Effector memory CD8-positive, alpha-beta T cell (primary cell): Measurements from ENCODE around the gene COX6A2.
"Not testable (repeated sequence)": the region's sequence is repeated elsewhere in the genome, so short reads cannot be mapped to it uniquely, and the experiment has no call there.

Source experiments
- ATAC-seq: fragments of 150-1000 bp; cut with Tn5 transposase; replicated peaks from 2 replicates; pipeline ENCODE4 v1.10.0; 2021; ENCODE audit warnings: mild to moderate bottlenecking, moderate library complexity
- DNase-seq, 3 experiments: peaks; one replicate each; pipeline ENCODE4 v3.0.0; 2021
- H3K27ac Mint-ChIP-seq, 2 donors: one replicate each; pipeline ENCODE4 v1.8.0; 2022; ENCODE audit warnings: mild to moderate bottlenecking in 2 of 2, mixed read lengths in 2 of 2, moderate library complexity in 2 of 2
- H3K27me3 Mint-ChIP-seq, 2 donors: one replicate each; pipeline ENCODE4 v1.8.0; 2022; ENCODE audit warnings: mixed read lengths in 2 of 2
- H3K36me3 Mint-ChIP-seq: one replicate; pipeline ENCODE4 v1.8.0; 2022; ENCODE audit warnings: mild to moderate bottlenecking, moderate library complexity, mixed read lengths; ENCODE audit not compliant: insufficient read depth
- H3K4me1 Mint-ChIP-seq, 2 donors: one replicate each; pipeline ENCODE4 v1.8.0; 2022; ENCODE audit warnings: low read depth in 2 of 2, mixed read lengths in 2 of 2
- H3K4me3 Mint-ChIP-seq, 2 donors: one replicate each; pipeline ENCODE4 v1.8.0; 2022; ENCODE audit warnings: mild to moderate bottlenecking in 2 of 2, mixed read lengths in 2 of 2, moderate library complexity in 2 of 2
- H3K9me3 Mint-ChIP-seq, 2 donors: one replicate each; pipeline ENCODE4 v1.8.0; 2022; ENCODE audit warnings: mixed read lengths in 2 of 2

Gene COX6A2

GRCh38 chr16:31421587-31421986 lies 6.6 kb downstream of the COX6A2 start:
- Mint-ChIP-seq H3K27me3 (no peaks in the 10 kb centered on the region), H3K4me1 (peaks cover 48 to 59% of the 10 kb centered on the region in 2 donors), H3K27ac (peak overlapping the region; percentile 12 to 90), H3K36me3 (peaks cover 7% of the 10 kb centered on the region), H3K9me3 (no peaks in the 10 kb centered on the region), H3K4me3 (peak overlapping the region; percentile 59 to 63)
- ATAC-seq (peak; percentile 98), DNase-seq (peak; percentile 58 to 62 (median 59))

DNA sequence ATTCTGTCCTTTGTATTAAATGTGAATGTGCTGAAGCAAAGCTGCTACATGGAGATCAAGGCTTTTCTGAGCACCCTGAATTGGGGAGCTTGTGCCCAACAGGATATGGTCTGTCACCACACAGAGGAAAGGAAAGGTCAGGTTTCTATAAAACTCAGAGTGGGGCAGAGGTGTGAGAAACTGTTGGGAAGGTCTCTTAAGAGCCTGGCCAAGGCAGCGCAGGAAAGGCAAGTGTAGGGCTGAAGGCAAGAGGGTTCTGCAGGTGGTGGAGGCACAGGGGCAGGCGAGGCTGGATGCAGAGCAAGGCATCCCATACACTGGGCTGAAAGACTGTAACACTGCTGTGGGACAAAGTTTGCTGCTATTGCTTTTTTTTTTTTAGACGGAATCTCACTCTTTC lies 8.1 kb downstream of the COX6A2 start:
- Mint-ChIP-seq H3K27ac (peak overlapping the region in 1 of 2 donors; percentile 35), H3K36me3 (peaks cover 7% of the 10 kb centered on the region), H3K4me1 (peaks cover 62 to 69% of the 10 kb centered on the region in 2 donors), H3K27me3 (no peaks in the 10 kb centered on the region), H3K4me3 (peak overlapping the region; percentile 57 to 66), H3K9me3 (no peaks in the 10 kb centered on the region)
- ATAC-seq (peak; percentile 15), DNase-seq (peak in 1 of 3 experiments; percentile 12)

DNA sequence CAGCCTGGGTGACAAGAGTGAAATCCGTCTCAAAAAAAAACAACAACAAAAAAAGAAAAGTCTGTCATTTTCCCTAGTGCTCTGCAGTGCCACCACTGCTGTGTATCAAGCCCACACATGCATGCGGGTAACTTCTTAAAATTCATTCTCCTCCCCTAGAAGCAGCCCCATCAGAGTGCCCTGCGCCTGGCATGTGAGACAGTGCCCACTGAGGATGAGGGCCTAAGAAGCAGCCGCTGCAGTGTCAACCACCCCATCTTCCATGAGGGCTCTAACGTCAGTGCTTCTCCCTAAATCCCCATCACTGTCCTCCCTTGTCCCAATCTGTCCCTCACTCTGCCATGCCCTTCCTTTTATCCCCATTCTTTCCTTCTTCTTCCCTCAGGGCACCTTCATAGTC lies 10.2 kb downstream of the COX6A2 start:
- no peak for DNase-seq
- Mint-ChIP-seq H3K27me3 (no peaks in the 10 kb centered on the region), H3K36me3 (peaks cover 7% of the 10 kb centered on the region), H3K9me3 (no peaks in the 10 kb centered on the region), H3K27ac (no peak overlapping the region), H3K4me1 (peaks cover 60 to 76% of the 10 kb centered on the region in 2 donors), H3K4me3 (peak overlapping the region in 1 of 2 donors; percentile 34)
- ATAC-seq = no peak

DNA sequence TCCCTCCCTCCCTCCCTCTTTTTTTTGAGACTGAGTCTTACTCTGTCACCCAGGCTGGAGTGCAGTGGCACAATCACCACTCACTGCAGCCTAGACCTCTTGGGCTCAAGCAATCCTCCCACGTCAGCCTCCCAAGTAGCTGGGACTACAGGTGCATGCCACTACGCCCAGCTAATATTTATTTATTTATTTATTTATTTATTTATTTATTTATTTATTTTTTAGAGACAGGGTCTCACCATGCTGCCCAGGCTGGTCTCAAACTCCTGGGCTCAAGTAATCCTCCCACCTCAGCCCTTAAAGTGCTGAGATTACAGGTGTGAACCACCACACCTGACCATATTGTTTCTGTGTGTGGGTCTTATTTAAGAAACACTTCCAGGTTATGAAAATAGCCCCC lies 11.1 kb downstream of the COX6A2 start:
- not testable (repeated sequence) for ATAC-seq, H3K9me3 Mint-ChIP-seq, H3K36me3 Mint-ChIP-seq, H3K27me3 Mint-ChIP-seq, DNase-seq
- H3K4me1 Mint-ChIP-seq = peaks cover 55 to 73% of the 10 kb centered on the region in 2 donors
- peak overlapping the region in 1 of 2 donors; percentile 19 for H3K4me3 Mint-ChIP-seq
- H3K27ac Mint-ChIP-seq = peak overlapping the region in 1 of 2 donors; percentile 5

- Mint-ChIP-seq H3K27me3 (no peaks in the 10 kb centered on the region), H3K4me3 (peak overlapping the region in 1 of 2 donors; percentile 19), H3K4me1 (peaks cover 50 to 66% of the 10 kb centered on the region in 2 donors), H3K9me3 (no peaks in the 10 kb centered on the region), H3K36me3 (peaks cover 4% of the 10 kb centered on the region), H3K27ac (peak overlapping the region in 1 of 2 donors; percentile 5)
- no peak for ATAC-seq
- DNase-seq = no peak
These were observed 11.8 kb downstream of the COX6A2 start for GRCh38 chr16:31416371-31416770.

DNA sequence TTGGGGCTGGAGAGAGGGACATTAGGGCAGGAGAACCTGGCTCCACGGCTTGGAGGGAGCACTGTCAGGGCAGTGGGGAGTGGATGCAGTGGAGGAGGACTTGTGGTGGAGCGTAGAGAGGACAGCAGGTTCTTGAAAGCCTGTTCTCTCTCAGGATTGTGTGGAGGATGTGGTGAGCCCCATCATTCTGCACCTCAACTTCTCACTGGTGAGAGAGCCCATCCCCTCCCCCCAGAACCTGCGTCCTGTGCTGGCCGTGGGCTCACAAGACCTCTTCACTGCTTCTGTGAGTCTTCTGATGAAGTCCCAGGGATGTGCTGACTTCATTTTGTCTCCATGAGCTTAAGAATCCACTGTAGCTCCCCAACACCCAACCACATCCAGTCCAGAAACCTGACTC lies 13.5 kb downstream of the COX6A2 start:
- DNase-seq (peak; percentile 19 to 27 (median 24)), ATAC-seq (peak; percentile 90)
- no peaks in the 10 kb centered on the region for H3K9me3 Mint-ChIP-seq
- H3K4me1 Mint-ChIP-seq = peaks cover 39 to 54% of the 10 kb centered on the region in 2 donors
- H3K4me3 Mint-ChIP-seq = peak overlapping the region; percentile 24 to 68
- H3K36me3 Mint-ChIP-seq = peaks cover under 1% of the 10 kb centered on the region
- peak overlapping the region; percentile 77 to 78 for H3K27ac Mint-ChIP-seq
- no peaks in the 10 kb centered on the region for H3K27me3 Mint-ChIP-seq

DNA sequence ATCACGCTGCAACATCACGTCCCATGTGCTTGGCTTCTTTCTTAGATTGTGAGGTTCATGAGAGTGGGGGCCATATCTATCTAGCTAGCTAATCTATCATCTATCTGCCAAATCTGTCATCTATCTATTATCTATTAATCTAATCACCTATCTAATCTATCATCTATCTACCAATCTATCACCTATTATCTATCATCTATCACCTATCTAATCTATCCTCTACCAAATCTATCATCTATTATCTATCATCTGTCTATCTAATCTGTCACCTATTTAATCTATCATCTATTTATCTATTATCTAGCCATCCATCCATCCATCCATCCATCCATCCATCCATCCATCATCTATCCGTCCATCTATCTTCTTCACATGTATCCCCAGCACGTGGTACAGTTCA lies 14.2 kb downstream of the COX6A2 start:
- Mint-ChIP-seq H3K9me3 (no peaks in the 10 kb centered on the region), H3K4me3 (peak overlapping the region in 1 of 2 donors; percentile 68), H3K27me3 (peaks cover 0 to under 1% of the 10 kb centered on the region in 2 donors), H3K27ac (peak overlapping the region in 1 of 2 donors; percentile 17), H3K4me1 (peaks cover 38 to 50% of the 10 kb centered on the region in 2 donors), H3K36me3 (no peaks in the 10 kb centered on the region)
- DNase-seq (no peak), ATAC-seq (no peak)

DNA sequence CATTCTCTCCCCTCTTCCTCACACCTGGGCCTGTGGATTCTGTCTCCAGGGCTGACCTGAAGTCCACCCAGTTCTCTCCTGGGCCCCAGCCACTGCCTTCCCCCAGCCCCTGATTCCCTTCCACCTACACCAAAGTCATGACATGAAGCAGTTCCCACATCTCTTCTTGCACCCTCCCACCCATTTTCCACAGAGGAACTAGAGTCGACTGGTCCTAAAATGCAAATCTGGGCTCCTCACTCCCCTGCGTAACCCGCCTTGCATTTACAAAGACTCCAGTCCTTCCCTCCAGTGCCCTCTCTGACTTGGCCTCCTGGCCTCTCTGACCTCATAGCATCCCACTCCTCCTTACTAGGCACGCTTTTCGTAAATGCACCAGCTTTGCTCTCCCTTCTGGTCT lies 14.8 kb downstream of the COX6A2 start:
- DNase-seq (no peak), ATAC-seq (no peak)
- Mint-ChIP-seq H3K4me1 (peaks cover 40 to 48% of the 10 kb centered on the region in 2 donors), H3K27ac (peak overlapping the region in 1 of 2 donors; percentile 17), H3K4me3 (no peak overlapping the region), H3K27me3 (peaks cover 0 to 6% of the 10 kb centered on the region in 2 donors), H3K9me3 (no peaks in the 10 kb centered on the region), H3K36me3 (no peaks in the 10 kb centered on the region)

GRCh38 chr16:31412750-31413149 lies 15.4 kb downstream of the COX6A2 start:
- Mint-ChIP-seq H3K9me3 (no peaks in the 10 kb centered on the region), H3K4me1 (peaks cover 35 to 42% of the 10 kb centered on the region in 2 donors), H3K27me3 (peaks cover 0 to 9% of the 10 kb centered on the region in 2 donors), H3K36me3 (no peaks in the 10 kb centered on the region), H3K27ac (peak overlapping the region in 1 of 2 donors; percentile 83), H3K4me3 (no peak overlapping the region)
- no peak for DNase-seq
- no peak for ATAC-seq

DNA sequence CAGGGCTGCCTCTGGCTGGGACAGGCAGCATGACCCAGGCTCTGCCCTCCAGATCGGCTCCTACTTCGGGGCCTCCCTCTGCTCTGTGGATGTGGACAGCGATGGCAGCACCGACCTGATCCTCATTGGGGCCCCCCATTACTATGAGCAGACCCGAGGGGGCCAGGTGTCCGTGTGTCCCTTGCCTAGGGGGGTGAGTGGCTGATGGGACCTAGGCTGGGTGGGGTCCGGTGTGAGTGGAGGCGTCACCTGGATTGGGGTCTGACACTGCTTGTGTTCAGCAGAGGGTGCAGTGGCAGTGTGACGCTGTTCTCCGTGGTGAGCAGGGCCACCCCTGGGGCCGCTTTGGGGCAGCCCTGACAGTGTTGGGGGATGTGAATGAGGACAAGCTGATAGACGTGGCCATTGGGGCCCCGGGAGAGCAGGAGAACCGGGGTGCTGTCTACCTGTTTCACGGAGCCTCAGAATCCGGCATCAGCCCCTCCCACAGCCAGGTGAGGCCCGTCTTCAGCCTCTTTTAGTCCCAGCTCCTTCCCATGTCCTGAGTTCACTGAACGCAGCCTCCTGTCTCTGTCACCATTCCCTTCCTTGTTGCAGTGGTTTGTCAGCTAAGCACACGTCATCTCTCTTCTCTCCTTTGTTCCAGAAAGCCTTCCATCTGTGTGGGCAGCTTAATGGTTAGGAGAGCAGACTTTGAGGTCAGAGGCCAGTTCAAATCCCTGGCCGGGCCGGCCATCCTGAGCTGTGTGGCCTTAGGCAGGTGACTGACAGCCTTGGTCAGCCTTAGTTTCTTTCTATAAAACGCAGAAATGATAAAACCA lies 16.9 kb downstream of the COX6A2 start:
- Mint-ChIP-seq H3K36me3 (no peaks in the 10 kb centered on the region), H3K27ac (no peak overlapping the region), H3K4me1 (peaks cover 30 to 36% of the 10 kb centered on the region in 2 donors), H3K27me3 (peaks cover 0 to 9% of the 10 kb centered on the region in 2 donors), H3K4me3 (no peak overlapping the region), H3K9me3 (no peaks in the 10 kb centered on the region)
- no peak for ATAC-seq
- DNase-seq = no peak

GRCh38 chr16:31410082-31410481 lies 18.1 kb downstream of the COX6A2 start:
- DNase-seq (no peak), ATAC-seq (no peak)
- peaks cover 21 to 25% of the 10 kb centered on the region in 2 donors for H3K4me1 Mint-ChIP-seq
- H3K27me3 Mint-ChIP-seq = peaks cover 0 to 9% of the 10 kb centered on the region in 2 donors
- no peaks in the 10 kb centered on the region for H3K36me3 Mint-ChIP-seq
- H3K4me3 Mint-ChIP-seq = no peak overlapping the region
- no peaks in the 10 kb centered on the region for H3K9me3 Mint-ChIP-seq
- H3K27ac Mint-ChIP-seq = no peak overlapping the region

DNA sequence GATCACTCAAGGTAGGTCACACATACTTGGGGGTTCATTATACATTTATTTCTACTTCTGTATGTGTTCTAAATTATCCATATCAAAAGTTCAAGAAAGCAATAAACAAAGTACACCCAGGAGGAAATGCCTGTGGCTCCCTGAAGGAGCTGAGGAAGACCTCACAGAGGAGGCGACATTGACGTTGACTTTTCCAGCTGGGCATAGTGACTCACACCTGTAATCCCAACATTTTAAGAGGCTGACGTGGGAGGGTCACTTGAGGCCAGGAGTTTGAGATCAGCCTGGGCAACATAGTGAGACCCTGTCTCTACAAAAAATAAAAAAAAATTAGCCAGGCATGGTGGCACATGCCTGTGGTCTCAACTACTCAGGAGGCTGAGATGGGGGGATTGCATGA lies 18.7 kb downstream of the COX6A2 start:
- H3K4me1 Mint-ChIP-seq = peaks cover 14 to 19% of the 10 kb centered on the region in 2 donors
- H3K36me3 Mint-ChIP-seq = no peaks in the 10 kb centered on the region
- H3K4me3 Mint-ChIP-seq = no peak overlapping the region
- no peaks in the 10 kb centered on the region for H3K9me3 Mint-ChIP-seq
- ATAC-seq (no peak), DNase-seq (no peak)
- peaks cover 0 to 9% of the 10 kb centered on the region in 2 donors for H3K27me3 Mint-ChIP-seq
- peak overlapping the region in 1 of 2 donors; percentile 10 for H3K27ac Mint-ChIP-seq

DNA sequence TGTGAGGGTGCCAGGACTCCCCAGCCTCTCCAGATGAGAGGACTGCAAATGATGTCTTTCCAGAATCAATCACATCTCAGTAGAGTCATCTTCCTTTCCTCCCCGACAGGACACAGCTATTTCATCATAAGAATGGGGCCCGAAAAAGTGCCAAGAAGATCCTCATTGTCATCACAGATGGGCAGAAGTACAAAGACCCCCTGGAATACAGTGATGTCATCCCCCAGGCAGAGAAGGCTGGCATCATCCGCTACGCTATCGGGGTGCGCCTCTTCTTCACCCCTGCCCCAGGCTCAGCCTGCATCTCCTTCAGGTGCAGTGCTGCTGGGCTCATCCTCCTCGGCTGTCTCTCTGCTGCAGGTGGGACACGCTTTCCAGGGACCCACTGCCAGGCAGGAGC lies 20.8 kb downstream of the COX6A2 start:
- H3K4me3 Mint-ChIP-seq = no peak overlapping the region
- ATAC-seq (no peak), DNase-seq (no peak)
- no peaks in the 10 kb centered on the region for H3K9me3 Mint-ChIP-seq
- H3K36me3 Mint-ChIP-seq = no peaks in the 10 kb centered on the region
- peaks cover 6 to 15% of the 10 kb centered on the region in 2 donors for H3K4me1 Mint-ChIP-seq
- H3K27ac Mint-ChIP-seq = no peak overlapping the region
- peaks cover 0 to 9% of the 10 kb centered on the region in 2 donors for H3K27me3 Mint-ChIP-seq
